Upper lobe of left lung (tissue), 6 donors: Measurements from ENCODE around the gene DNAH12. TPM values are rescaled to one million over a fixed set of nuclear protein-coding genes. Genes with fewer than 3 reads are reported as not detected.
"Not testable (repeated sequence)": the region's sequence is repeated elsewhere in the genome, so short reads cannot be mapped to it uniquely, and the experiment has no call there.

ENCODE experiments used
- ATAC-seq, 2 donors: fragments of 200-7000 bp; cut with Tn5 transposase; one replicate each; pipeline ENCODE4 v1.9.1; 2022; ENCODE audit warnings: mild to moderate bottlenecking in 2 of 2, moderate library complexity in 2 of 2; ENCODE audit not compliant: low FRiP score in 2 of 2
- DNase-seq, 2 donors: peaks; one replicate each; pipeline ENCODE4 v3.0.0-alpha.2; 2019 to 2020
- H3K27ac ChIP-seq, 4 donors: fragments of 200-600 bp; sonication (generic); one replicate each; pipeline ENCODE4 v1.5.1; 2016 to 2019
- H3K27me3 ChIP-seq, 4 donors: fragments of 200-600 bp; sonication (generic); one replicate each; pipeline ENCODE4 v1.5.1; 2017 to 2019
- H3K36me3 ChIP-seq, 4 donors: fragments of 200-600 bp; sonication (generic); one replicate each; pipeline ENCODE4 v1.5.1; 2016 to 2019
- H3K4me1 ChIP-seq, 4 donors: fragments of 200-600 bp; sonication (generic); one replicate each; pipeline ENCODE4 v1.5.1; 2018 to 2019
- H3K4me3 ChIP-seq, 4 donors: fragments of 200-600 bp; sonication (generic); one replicate each; pipeline ENCODE4 v1.5.1; 2017 to 2019; ENCODE audit warnings: mild to moderate bottlenecking in 2 of 4, moderate library complexity in 1 of 4
- H3K9me3 ChIP-seq, 4 donors: fragments of 200-600 bp; sonication (generic); one replicate each; pipeline ENCODE4 v1.5.1; 2018 to 2019
- CTCF ChIP-seq, 6 experiments: fragments of 450-650 bp in 4 of 6; fragments of 200-600 bp in 2 of 6; sonication (generic) in 2 of 6; IDR thresholded peaks; one replicate each; pipeline ENCODE4 v1.5.1; 2016 to 2019; ENCODE audit warnings: antibody characterized with exemption in 6 of 6
- EP300 ChIP-seq, 4 donors: sonication (generic); formaldehyde crosslinking; IDR thresholded peaks; one replicate each; pipeline ENCODE4 v1.5.1; 2017; ENCODE audit warnings: antibody characterized with exemption in 4 of 4, control low read depth in 2 of 4
- POLR2A ChIP-seq, 4 donors: fragments of 450-650 bp; IDR thresholded peaks; one replicate each; pipeline ENCODE4 v1.5.1; 2016 to 2017; ENCODE audit warnings: antibody characterized with exemption in 4 of 4, mild to moderate bottlenecking in 2 of 4
- POLR2AphosphoS5 ChIP-seq, 2 donors: sonication (generic); formaldehyde crosslinking; IDR thresholded peaks; one replicate each; pipeline ENCODE4 v1.5.1; 2017; ENCODE audit warnings: antibody characterized with exemption in 2 of 2
- WGBS, 2 donors: methylation state at CpG; one replicate each; pipeline ENCODE4 v1.1.5; 2017 to 2018; 5-methylcytosine and 5-hydroxymethylcytosine counted together
- total RNA-seq, 6 donors: library from RNA; depleted of rRNA in 4 of 6; stranded (reverse); fragments of >200 nt in 4 of 6; gene quantifications; one replicate each; pipeline versions ENCODE4 v1.1.0 to v1.2.1, GENCODE V29; 2016 to 2021
- donor health status: DM: no; HTN: no; CAD: no; lungs with moderate emphysema.
- donor health status: DM: no; HTN: yes; CAD: no; lungs with severe emphysema.

Gene DNAH12
- total RNA-seq, 6 donors from 2014 or later = 0.94 to 53.3 (median 9.4) TPM

GRCh38 chr3:57446318-57446841 is 97.8 kb downstream of the DNAH12 start:
- TF ChIP-seq POLR2A (IDR thresholded peaks at IDR 0.05) = no peak
- WGBS, 2 donors = 40 to 58% methylated on average over 1 of the region's 1 CpG
- DNase-seq (no peak), ATAC-seq (no peak)
- H3K4me3 ChIP-seq = no peak overlapping the region
- no peaks in the 10 kb centered on the region for H3K9me3 ChIP-seq
- no peaks in the 10 kb centered on the region for H3K27me3 ChIP-seq
- H3K36me3 ChIP-seq = no peaks in the 10 kb centered on the region
- no peak overlapping the region for H3K27ac ChIP-seq
- peaks cover 0 to 7% (median 0%) of the 10 kb centered on the region in 4 donors for H3K4me1 ChIP-seq

- no peaks in the 10 kb centered on the region for H3K36me3 ChIP-seq
- H3K27me3 ChIP-seq = no peaks in the 10 kb centered on the region
- H3K4me1 ChIP-seq = no peaks in the 10 kb centered on the region
- no peak for TF ChIP-seq POLR2A (IDR thresholded peaks at IDR 0.05)
- no peak for TF ChIP-seq POLR2AphosphoS5 (IDR thresholded peaks at IDR 0.05)
- no peak for TF ChIP-seq EP300 (IDR thresholded peaks at IDR 0.05)
- no peak for TF ChIP-seq CTCF (IDR thresholded peaks at IDR 0.05)
- ATAC-seq (no peak), DNase-seq (no peak)
- H3K4me3 ChIP-seq = no peak overlapping the region
- H3K9me3 ChIP-seq = no peaks in the 10 kb centered on the region
- H3K27ac ChIP-seq = no peak overlapping the region
- WGBS, 2 donors = 83 to 91% methylated on average over 5 of the region's 5 CpGs
Observed at GRCh38 chr3:57444469-57444868, 99.7 kb downstream of the DNAH12 start.

- not testable (repeated sequence) for ATAC-seq, H3K36me3 ChIP-seq, H3K9me3 ChIP-seq, H3K27me3 ChIP-seq, H3K4me1 ChIP-seq, H3K4me3 ChIP-seq, H3K27ac ChIP-seq, DNase-seq
Observed at GRCh38 chr3:57440144-57440543, 104.0 kb downstream of the DNAH12 start.

- 75 to 94% methylated on average over 7 of the region's 7 CpGs for WGBS, 2 donors
- DNase-seq = peak in 1 of 2 donors; percentile 45
- H3K4me3 ChIP-seq, H3K27me3 ChIP-seq, H3K9me3 ChIP-seq, H3K4me1 ChIP-seq, H3K36me3 ChIP-seq, H3K27ac ChIP-seq, ATAC-seq: not testable (repeated sequence)
Observed at GRCh38 chr3:57438460-57438859, 105.7 kb downstream of the DNAH12 start.

- Histone ChIP-seq H3K27ac (no peak overlapping the region), H3K9me3 (no peaks in the 10 kb centered on the region), H3K4me1 (no peaks in the 10 kb centered on the region), H3K27me3 (no peaks in the 10 kb centered on the region), H3K4me3 (no peak overlapping the region), H3K36me3 (no peaks in the 10 kb centered on the region)
- no peak for DNase-seq
- TF ChIP-seq POLR2A (IDR thresholded peaks at IDR 0.05) (no peak), POLR2AphosphoS5 (IDR thresholded peaks at IDR 0.05) (no peak), CTCF (IDR thresholded peaks at IDR 0.05) (no peak), EP300 (IDR thresholded peaks at IDR 0.05) (no peak)
- 94 to 100% methylated on average over 1 of the region's 1 CpG for WGBS, 2 donors
- ATAC-seq = no peak
Observed at GRCh38 chr3:57436195-57436761, 107.9 kb downstream of the DNAH12 start.

GRCh38 chr3:57434041-57434440 is 110.1 kb downstream of the DNAH12 start:
- TF ChIP-seq POLR2A (IDR thresholded peaks at IDR 0.05) (no peak), CTCF (IDR thresholded peaks at IDR 0.05) (peak in 2 of 6 experiments; percentile 28 to 29)
- DNase-seq (no peak), ATAC-seq (no peak)
- Histone ChIP-seq H3K27ac (no peak overlapping the region), H3K9me3 (no peaks in the 10 kb centered on the region), H3K4me1 (no peaks in the 10 kb centered on the region), H3K36me3 (no peaks in the 10 kb centered on the region), H3K27me3 (no peaks in the 10 kb centered on the region), H3K4me3 (no peak overlapping the region)
- 50 to 54% methylated on average over 4 of the region's 4 CpGs for WGBS, 2 donors
